ENCODE data around the gene C11orf21.
A peak's percentile ranks its signal among the peaks of the same experiment; 100 is the strongest.

The C11orf21 gene

GRCh38 chr11:2320568-2321310, 19.0 kb upstream of the C11orf21 start:
- no peak for DNase-seq

GRCh38 chr11:2319791-2320472, 18.2 kb upstream of the C11orf21 start:
- no peak for DNase-seq

- DNase-seq: no peak
Measured at GRCh38 chr11:2318707-2319106, 17.0 kb upstream of the C11orf21 start.

GRCh38 chr11:2318123-2318522, 16.4 kb upstream of the C11orf21 start:
- peak; percentile 41 for DNase-seq

GRCh38 chr11:2317354-2318050, 15.8 kb upstream of the C11orf21 start:
- DNase-seq: peak; percentile 55

- DNase-seq: no peak
Measured at GRCh38 chr11:2316963-2317244, 15.2 kb upstream of the C11orf21 start.

GRCh38 chr11:2316169-2316962, 14.6 kb upstream of the C11orf21 start:
- no peak for DNase-seq

- DNase-seq: no peak
Measured at GRCh38 chr11:2315395-2316168, 13.9 kb upstream of the C11orf21 start.

GRCh38 chr11:2314525-2315394, 13.0 kb upstream of the C11orf21 start:
- no peak for DNase-seq

GRCh38 chr11:2314136-2314524, 12.4 kb upstream of the C11orf21 start:
- no peak for DNase-seq

GRCh38 chr11:2313051-2313951, 11.6 kb upstream of the C11orf21 start:
- DNase-seq: no peak

GRCh38 chr11:2312232-2313042, 10.7 kb upstream of the C11orf21 start:
- DNase-seq: no peak

GRCh38 chr11:2311353-2312133, 9.8 kb upstream of the C11orf21 start:
- no peak for DNase-seq

GRCh38 chr11:2310786-2311352, 9.2 kb upstream of the C11orf21 start:
- no peak for DNase-seq

GRCh38 chr11:2310073-2310785, 8.5 kb upstream of the C11orf21 start:
- no peak for DNase-seq

GRCh38 chr11:2309251-2310072, 7.7 kb upstream of the C11orf21 start:
- no peak for DNase-seq

- no peak for DNase-seq
Measured at GRCh38 chr11:2308713-2309112, 7.0 kb upstream of the C11orf21 start.

Measured in activated CD8-positive, alpha-beta memory T cell treated with anti-CD3 and anti-CD28 coated beads for 24 hours (primary cell).